HepG2 (cell line): Measurements from ENCODE around the gene CLASP2.
"Not testable (repeated sequence)": the region's sequence is repeated elsewhere in the genome, so short reads cannot be mapped to it uniquely, and the experiment has no call there.

Experiments
- E2F5 ChIP-seq: sonication (generic); formaldehyde crosslinking; conservative IDR thresholded peaks from 2 replicates; pipeline ENCODE4 v1.4.0; 2020; ENCODE audit warnings: missing genetic modification reagents
- EP300 ChIP-seq, 3 experiments: sonication (generic) in 1 of 3; formaldehyde crosslinking in 1 of 3; IDR thresholded peaks; 2 replicates each; pipeline versions ENCODE4 v1.5.1 to v1.6.1; 2011 to 2020; ENCODE audit warnings: low read depth in 2 of 3, low read length in 2 of 3, borderline replicate concordance in 1 of 3, improper control_type of control experiment in 1 of 3, mild to moderate bottlenecking in 1 of 3, missing genetic modification reagents in 1 of 3, moderate library complexity in 1 of 3
- FOXK1 ChIP-seq: sonication (generic); formaldehyde crosslinking; IDR thresholded peaks from 2 replicates; pipeline ENCODE4 v1.4.0; 2020; ENCODE audit warnings: low read depth, missing genetic modification reagents, borderline replicate concordance
- GMEB1 ChIP-seq: sonication (generic); formaldehyde crosslinking; IDR thresholded peaks from 2 replicates; pipeline ENCODE4 v1.5.1; 2020; ENCODE audit warnings: missing genetic modification reagents, mild to moderate bottlenecking, borderline replicate concordance
- NBN ChIP-seq: fragments of 450-650 bp; conservative IDR thresholded peaks from 2 replicates; pipeline ENCODE4 v1.6.1; 2017
- POLR2AphosphoS5 ChIP-seq: IDR thresholded peaks from 2 replicates; pipeline ENCODE4 v1.6.1; 2012; ENCODE audit warnings: low read depth, low read length
- RAD21 ChIP-seq: fragments of 450-650 bp; formaldehyde crosslinking; IDR thresholded peaks from 2 replicates; pipeline ENCODE4 v1.5.0; 2020; ENCODE audit warnings: mild to moderate bottlenecking
- REST ChIP-seq, 2 experiments: IDR thresholded peaks; 2 replicates each; pipeline ENCODE4 v1.6.1; 2011 to 2012; ENCODE audit warnings: low read length in 2 of 2, borderline replicate concordance in 1 of 2, low read depth in 1 of 2, mild to moderate bottlenecking in 1 of 2, moderate library complexity in 1 of 2
- ZBTB33 ChIP-seq: sonication (generic); formaldehyde crosslinking; IDR thresholded peaks from 2 replicates; pipeline ENCODE4 v1.4.0; 2020; ENCODE audit warnings: missing genetic modification reagents
- ZNF274 ChIP-seq: sonication (generic); formaldehyde crosslinking; IDR thresholded peaks from 2 replicates; pipeline ENCODE4 v1.5.1; 2020; ENCODE audit warnings: mild to moderate bottlenecking, missing genetic modification reagents
- ZNF362 ChIP-seq: sonication (generic); formaldehyde crosslinking; IDR thresholded peaks from 2 replicates; pipeline ENCODE4 v1.4.0; 2020; ENCODE audit warnings: missing genetic modification reagents, mild to moderate bottlenecking, borderline replicate concordance
- ZNF772 ChIP-seq: sonication (generic); formaldehyde crosslinking; IDR thresholded peaks from 2 replicates; pipeline ENCODE4 v1.5.0; 2020; ENCODE audit warnings: mild to moderate bottlenecking, missing genetic modification reagents
- TF ChIP-seq, protein P1 (sequence below): sonication (generic); formaldehyde crosslinking; IDR thresholded peaks from 2 replicates; pipeline ENCODE4 v1.5.0; 2020; ENCODE audit warnings: mild to moderate bottlenecking, missing genetic modification reagents, moderate library complexity

- TF ChIP-seq E2F5 (CRISPR knock-in tag); POLR2AphosphoS5; FOXK1 (CRISPR knock-in tag); EP300 (IDR thresholded peaks at IDR 0.05; ENCODE audit: low read depth in 2 of 2, low read length in 2 of 2); EP300 (CRISPR knock-in tag; IDR thresholded peaks at IDR 0.05; ENCODE audit: borderline replicate concordance); REST (IDR thresholded peaks at IDR 0.05; ENCODE audit: borderline replicate concordance in 1 of 2, low read depth in 1 of 2, low read length in 2 of 2); GMEB1 (CRISPR knock-in tag); ZNF274 (CRISPR knock-in tag); RAD21; ZNF772 (CRISPR knock-in tag); NBN; ZBTB33 (CRISPR knock-in tag); ZNF362 (CRISPR knock-in tag): not testable (repeated sequence)
- TF ChIP-seq, protein P1, sequence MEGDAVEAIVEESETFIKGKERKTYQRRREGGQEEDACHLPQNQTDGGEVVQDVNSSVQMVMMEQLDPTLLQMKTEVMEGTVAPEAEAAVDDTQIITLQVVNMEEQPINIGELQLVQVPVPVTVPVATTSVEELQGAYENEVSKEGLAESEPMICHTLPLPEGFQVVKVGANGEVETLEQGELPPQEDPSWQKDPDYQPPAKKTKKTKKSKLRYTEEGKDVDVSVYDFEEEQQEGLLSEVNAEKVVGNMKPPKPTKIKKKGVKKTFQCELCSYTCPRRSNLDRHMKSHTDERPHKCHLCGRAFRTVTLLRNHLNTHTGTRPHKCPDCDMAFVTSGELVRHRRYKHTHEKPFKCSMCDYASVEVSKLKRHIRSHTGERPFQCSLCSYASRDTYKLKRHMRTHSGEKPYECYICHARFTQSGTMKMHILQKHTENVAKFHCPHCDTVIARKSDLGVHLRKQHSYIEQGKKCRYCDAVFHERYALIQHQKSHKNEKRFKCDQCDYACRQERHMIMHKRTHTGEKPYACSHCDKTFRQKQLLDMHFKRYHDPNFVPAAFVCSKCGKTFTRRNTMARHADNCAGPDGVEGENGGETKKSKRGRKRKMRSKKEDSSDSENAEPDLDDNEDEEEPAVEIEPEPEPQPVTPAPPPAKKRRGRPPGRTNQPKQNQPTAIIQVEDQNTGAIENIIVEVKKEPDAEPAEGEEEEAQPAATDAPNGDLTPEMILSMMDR: not testable (repeated sequence)
Observed at GRCh38 chr3:33673436-33673835, 44.6 kb downstream of the CLASP2 start.
